ENCODE data around the gene NLRP1.

NLRP1 gene

DNA sequence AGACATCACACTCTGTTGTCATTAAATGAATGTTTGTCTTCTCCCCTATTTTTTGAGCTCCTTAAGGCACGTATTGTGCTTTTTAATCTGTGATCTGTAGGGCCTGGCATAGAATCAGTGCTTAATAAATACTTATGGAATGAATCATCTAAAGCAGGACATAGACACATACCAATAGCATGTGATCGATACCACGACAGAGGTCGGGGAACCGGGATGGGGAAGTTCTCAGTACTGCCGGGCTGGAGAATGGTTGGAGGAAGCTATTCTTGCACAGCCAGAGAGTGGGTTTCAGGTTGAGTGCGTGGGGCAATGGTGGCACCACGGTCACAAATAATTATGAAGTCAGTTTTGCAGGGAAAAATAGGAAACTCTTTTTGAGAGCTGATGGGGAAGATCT, 26.8 kb downstream of the NLRP1 start:
- DNase-seq (ENCODE audit: low spot score) = no peak

DNA sequence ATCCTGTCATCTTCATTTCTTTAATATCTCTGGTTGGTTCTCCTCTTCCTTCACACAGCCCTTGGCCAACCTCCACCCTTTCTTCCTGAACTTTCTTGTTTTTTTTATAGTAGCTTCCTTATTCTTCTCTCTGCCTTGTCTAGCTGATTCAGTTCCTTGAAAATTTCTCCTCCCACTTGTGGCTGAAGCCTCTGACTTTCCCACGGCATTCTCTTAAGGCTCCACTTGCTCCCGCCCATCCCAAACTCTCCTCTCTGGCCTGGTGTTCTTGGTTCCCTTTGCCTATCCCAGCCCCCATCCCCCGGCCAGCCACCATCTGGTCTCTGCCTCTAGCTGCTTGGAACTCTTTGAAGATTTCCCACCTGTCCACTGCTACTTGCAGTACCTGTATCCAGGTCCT, 29.1 kb downstream of the NLRP1 start:
- DNase-seq (ENCODE audit: low spot score) = no peak

- DNase-seq (ENCODE audit: low spot score) = no peak
Observed at GRCh38 chr17:5553479-5553878, 30.8 kb downstream of the NLRP1 start.

GRCh38 chr17:5552841-5553240, 31.5 kb downstream of the NLRP1 start:
- no peak for DNase-seq (ENCODE audit: low spot score)

GRCh38 chr17:5545051-5545987, 39.0 kb downstream of the NLRP1 start:
- no peak for DNase-seq (ENCODE audit: low spot score)

DNA sequence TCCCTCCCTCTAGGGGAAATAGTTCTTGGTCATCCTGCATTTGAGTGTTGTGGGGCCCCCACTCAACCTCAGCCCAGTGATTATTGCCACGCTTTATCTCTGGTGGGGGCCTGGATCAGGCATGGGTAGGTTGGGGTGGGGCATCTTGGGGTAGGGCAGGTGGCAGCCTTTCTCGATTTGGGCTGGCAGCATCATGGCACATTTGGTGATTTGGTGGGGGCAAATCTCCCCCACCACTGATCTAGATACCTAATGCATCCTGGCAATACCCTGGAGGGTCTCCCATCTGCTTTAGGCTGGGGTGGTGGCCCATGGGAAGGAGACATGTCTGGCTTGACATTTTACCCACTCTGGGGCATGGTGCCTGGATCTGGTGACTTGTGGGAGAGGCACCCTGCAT, 40.2 kb downstream of the NLRP1 start:
- no peak for DNase-seq (ENCODE audit: low spot score)

DNA sequence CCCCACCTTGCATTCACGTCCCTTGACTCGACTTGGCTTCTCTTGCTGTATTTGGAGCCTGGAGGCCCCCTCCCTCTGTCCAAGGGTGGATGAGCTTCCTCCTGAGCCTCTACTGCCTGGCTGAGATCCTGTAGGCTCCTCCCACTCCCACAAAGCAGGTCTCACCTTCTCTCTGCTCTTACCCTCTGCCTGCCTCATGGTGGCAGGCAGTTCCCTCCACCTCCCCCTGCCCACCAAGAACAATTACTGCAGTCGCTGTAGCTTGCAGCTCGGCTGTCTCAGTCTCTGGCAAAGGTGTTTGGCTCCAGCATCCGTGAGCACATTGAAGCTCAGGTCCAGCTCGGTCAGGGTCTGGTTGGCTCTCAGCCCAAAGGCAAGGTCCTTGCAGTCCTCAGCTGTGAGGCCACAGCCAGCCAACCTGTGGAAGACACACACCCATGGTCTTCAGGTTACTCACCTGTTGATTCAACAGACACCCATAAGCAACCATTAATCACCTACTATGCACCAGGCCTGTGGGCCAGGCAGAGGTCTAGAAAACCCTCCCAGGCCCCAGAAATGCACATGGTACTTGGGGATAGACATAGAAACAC, 42.6 kb downstream of the NLRP1 start:
- no peak for DNase-seq (ENCODE audit: low spot score)

- DNase-seq (ENCODE audit: low spot score) = no peak
Observed at GRCh38 chr17:5540321-5540720, 44.0 kb downstream of the NLRP1 start.

DNA sequence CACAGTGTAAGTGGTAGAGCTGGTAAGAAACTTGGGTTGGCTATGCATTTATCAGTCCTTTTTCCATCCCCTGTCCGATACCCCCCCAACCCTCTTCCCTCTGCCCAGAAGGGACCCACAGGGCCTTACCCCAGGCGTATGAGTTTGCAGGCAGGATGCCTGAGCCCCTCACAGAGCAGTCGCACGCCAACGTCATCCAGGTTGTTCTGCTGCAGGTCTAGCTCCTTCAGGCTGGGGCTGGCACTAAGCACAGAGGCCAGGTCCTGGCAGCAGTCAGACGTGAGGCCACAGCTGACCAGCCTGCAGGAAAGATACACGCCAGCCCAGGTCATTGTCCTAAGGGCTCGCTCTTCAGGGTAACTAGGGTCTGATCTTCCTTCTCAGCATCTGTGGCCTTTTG, 45.0 kb downstream of the NLRP1 start:
- DNase-seq (ENCODE audit: low spot score) = no peak

DNA sequence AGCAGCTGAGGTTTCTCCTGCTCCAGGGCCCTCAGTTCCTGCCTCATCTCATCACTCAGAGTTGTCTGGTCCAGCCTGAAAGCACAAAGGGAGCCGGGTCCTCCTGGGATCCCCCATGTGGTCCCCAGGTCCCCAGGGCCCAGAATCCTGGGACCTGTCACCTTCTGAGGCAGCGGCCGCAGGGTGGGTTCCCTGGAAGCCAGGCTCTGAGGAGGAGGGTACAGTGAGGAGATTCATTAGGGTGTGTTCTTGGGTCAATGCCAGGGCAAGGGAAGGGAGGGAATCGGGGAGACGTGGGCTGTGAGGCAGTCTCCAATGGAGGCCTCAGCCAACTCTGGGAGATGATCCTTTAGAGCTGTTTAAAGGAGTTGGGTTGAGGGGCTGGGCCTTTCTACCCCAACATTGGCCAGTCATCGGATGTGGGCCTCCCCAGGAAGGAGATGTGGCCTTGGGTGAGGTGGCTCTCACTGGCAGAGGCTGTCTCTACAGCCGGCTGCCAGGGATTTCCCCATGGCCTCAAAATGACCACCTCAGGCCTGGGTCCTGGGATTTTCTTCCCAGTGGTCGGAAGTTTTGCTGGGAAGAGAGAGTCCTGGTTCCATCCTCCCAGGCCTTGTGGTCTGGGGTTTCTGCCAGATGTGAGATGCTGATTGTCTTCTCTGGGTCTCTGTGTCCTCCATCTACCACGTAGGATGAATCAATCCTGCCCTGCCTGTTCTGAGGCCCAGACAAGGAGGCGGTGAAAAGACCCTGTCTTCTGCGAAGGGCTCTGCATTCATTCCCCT, 47.3 kb downstream of the NLRP1 start:
- no peak for DNase-seq (ENCODE audit: low spot score)

DNA sequence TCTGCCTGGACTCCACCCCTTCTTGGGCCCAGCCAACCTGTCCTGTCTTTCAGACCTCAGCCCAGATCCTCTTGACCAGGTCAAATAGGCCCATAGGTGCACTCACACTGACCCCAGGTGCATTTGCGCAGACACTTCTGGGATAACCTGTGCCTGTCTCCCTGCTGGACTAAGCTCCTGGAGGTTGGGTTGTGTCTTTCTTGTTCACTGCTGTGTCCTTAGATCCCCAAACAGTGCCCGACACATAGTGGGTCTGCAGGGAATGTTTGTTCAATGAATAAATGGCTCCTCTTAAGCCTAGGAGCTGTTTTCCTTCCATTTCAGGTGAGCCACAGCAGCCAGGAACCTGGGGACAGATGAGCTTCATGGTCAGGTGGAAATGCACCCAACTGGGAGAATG, 48.9 kb downstream of the NLRP1 start:
- no peak for DNase-seq (ENCODE audit: low spot score)

DNA sequence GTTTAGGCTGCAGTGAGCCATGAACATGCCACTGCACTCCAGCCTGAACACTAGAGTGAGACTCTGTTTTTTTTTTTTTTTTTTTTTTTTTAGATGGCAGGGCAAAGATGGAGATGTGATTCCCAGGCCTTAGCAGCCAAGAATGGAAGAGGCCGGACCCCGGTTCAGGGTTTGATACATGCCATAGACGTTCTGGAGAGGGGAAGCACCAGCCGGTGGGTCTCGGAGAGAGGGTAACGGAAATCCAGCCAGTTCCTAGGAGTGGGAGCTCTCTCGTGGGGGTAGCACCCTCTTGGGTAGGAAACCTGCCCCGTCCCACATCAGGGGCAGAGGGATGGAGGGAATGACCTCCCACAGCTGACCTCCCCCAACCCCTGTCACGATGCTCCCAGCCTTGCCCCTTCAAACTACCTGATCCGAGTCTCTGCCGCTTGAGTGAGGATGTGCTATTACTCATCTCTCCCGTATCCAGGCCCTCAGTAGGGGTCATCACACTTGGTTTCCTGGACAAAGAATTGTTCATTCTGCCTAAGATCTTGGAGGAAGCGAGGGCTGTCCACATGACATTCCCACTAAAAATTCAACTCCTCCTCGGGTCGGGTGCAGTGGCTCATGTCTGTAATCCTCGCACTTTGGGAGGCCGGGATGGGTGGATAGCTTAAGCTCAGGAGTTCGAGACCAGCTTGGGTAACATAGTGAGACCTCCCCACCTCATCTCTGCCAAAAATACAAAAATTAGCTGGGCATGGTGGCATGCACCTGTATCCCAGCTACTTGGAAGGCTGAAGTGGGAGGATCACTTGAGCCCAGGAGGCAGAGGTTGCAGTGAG, 50.6 kb downstream of the NLRP1 start:
- no peak for DNase-seq (ENCODE audit: low spot score)

GRCh38 chr17:5532581-5532980, 51.7 kb downstream of the NLRP1 start:
- DNase-seq (ENCODE audit: low spot score) = no peak

- DNase-seq (ENCODE audit: low spot score) = no peak
Observed at GRCh38 chr17:5531085-5531418, 53.3 kb downstream of the NLRP1 start.

DNA sequence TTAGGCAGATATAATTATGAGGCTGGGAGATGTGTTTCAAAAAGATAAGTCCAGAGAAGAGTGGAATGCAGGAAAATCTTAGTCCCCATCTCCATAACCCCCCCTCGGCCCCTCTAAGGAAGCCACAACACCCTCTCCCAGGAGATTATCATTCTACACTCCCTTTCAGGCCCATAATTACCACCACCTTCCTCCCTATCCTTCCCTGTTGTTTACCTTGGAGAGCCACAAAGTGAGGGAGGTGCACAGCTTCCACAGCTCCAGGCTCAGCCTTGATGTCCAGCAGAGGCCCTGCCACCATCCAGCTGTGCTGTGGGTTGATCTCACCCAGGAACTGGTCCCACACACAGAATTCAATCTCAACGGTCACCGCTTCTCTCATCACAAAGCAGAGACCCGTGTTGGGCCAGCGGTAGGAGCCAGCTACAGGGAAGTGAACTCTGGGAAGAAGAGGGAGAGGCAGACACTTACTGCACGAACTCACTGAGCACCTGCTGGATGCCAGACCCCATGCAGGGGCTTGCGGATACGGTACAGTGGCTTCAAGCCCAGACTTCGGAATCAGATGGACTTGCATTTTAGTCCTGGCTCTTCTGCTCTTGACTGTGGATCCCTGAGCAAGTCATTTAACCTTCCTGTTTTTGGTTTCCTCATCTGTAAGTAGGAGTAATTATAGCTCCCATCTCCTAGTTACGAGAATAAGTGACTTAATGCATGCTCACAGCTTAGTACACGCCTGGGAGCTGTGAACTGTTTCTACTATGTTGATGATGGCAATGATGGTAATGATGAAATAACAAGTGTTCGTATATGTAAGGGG, 53.8 kb downstream of the NLRP1 start:
- no peak for DNase-seq (ENCODE audit: low spot score)

DNA sequence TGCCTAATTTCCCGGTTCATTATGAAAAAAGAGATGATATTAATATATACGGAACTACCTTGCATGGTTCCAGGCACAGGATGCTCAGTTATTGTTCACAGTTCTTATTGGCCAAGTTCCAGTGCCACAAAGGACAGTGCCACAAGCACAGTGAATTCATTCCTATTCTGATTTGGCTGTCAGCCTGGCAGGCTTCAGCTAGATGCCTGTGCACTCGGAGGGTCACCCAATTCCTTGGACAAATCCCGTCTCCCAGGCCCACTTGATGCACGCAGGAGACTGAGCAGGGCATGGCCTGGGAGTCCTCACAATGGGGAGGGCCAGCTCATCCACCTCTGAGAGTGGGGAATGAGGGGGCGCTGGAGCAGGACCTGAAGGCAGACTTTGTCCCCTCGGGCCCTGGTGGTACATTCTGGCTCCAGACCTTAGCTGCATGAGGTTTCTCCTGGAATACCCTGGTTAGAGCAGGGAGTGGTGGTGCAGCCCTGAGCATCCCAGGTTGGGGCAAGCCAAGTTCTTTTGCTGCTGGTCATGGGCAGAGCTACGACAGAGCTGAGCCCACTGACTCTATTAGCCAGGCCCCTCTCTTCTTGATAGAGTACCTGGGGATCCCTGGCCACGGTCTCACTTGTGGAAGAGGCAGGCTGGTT, 56.6 kb downstream of the NLRP1 start:
- no peak for DNase-seq (ENCODE audit: low spot score)

DNA sequence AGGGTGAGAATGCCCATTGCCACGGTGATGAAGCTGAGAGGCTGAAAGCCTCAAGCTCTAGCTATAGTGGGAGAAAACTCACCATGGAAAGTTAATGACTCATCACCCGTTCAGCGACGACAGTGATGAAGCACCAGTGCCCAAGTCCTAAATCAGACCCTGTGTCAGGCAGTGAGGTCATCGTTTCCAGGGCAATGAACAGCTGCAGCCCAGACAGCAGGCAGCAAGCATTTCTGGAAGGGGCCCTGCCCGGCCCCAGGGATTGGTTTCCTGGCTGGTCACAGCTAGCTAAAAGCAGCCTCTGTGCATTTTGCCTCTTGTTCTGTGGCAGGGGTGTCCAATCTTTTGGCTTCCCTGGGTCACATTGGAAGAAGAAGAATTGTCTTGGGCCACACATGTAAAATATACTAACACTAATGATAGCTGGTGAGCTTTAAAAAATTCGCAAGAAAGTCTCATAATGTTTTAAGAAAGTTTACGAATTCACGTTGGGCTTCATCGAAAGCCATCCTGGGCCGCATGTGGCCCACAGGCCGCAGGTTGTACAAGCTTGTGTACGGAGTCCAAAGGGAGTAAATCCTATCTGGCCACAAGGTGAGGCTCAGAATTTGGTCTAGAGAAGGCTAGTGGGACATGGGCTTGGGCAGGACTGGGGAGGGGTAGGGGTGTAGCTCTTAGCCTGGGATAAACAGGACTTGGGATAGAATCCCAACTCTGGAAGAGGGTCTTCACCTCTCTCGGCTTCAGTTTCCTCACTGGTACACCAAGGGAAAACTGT, 57.3 kb downstream of the NLRP1 start:
- DNase-seq (ENCODE audit: low spot score) = no peak

DNA sequence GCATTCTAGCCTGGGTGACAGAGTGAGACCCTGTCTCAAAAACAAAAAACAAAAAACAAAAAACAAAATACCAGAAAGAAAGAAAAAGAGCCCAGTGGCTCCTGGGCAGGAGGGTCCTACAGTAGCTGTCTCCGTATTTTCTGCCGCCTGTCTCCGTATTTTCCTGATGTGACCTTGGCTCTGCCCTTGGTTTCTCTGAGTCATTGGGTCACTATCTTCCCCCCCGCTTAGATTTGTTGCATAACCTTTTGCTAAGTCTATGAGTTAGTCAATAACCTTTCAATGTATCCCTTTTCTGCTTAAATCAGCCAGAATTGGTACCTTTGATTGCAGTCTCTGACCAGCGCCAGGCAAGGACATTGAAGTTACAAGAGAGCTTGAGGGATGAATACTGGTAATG, 61.1 kb downstream of the NLRP1 start:
- DNase-seq (ENCODE audit: low spot score) = no peak

- no peak for DNase-seq (ENCODE audit: low spot score)
Observed at GRCh38 chr17:5522476-5522875, 61.8 kb downstream of the NLRP1 start.

Measured in D341Med (cell line).